T-helper 2 cell treated with Interferon-gamma antibody and Interleukin-4, amounts not matched to agents 5 μg/mL and 100 μg/mL, for 36 hours (primary cell): ENCODE data around the gene GLRX5.
"Not testable (repeated sequence)": the region's sequence is repeated elsewhere in the genome, so short reads cannot be mapped to it uniquely, and the experiment has no call there.

ENCODE experiments used
- DNase-seq: peaks from one replicate; pipeline ENCODE4 v3.0.0; 2021; ENCODE audit warnings: low spot score
- H3K27ac Mint-ChIP-seq: one replicate; pipeline ENCODE4 v1.8.0; 2021; ENCODE audit warnings: mild to moderate bottlenecking, mixed read lengths
- H3K27me3 Mint-ChIP-seq: one replicate; pipeline ENCODE4 v1.8.0; 2021; ENCODE audit warnings: low read depth, mixed read lengths
- H3K36me3 Mint-ChIP-seq: one replicate; pipeline ENCODE4 v1.8.0; 2021; ENCODE audit warnings: low read depth, mixed read lengths
- H3K4me1 Mint-ChIP-seq: one replicate; pipeline ENCODE4 v1.8.0; 2021; ENCODE audit warnings: low read depth, mixed read lengths
- H3K4me3 Mint-ChIP-seq: one replicate; pipeline ENCODE4 v1.8.0; 2022; ENCODE audit warnings: mild to moderate bottlenecking, moderate library complexity, mixed read lengths
- H3K9me3 Mint-ChIP-seq: one replicate; pipeline ENCODE4 v1.8.0; 2021; ENCODE audit warnings: mixed read lengths

The GLRX5 gene

GRCh38 chr14:95591182-95591581 is 56.3 kb downstream of the GLRX5 start:
- not testable (repeated sequence) for H3K4me3 Mint-ChIP-seq

More at GRCh38 chr14:95591182-95591581, 56.3 kb downstream of the GLRX5 start:
- DNase-seq, H3K4me1 Mint-ChIP-seq, H3K36me3 Mint-ChIP-seq, H3K27me3 Mint-ChIP-seq, H3K9me3 Mint-ChIP-seq, H3K27ac Mint-ChIP-seq: not testable (repeated sequence)
